OCI-LY7 (cell line): ENCODE data around the gene SERGEF. TPM values are rescaled to one million over a fixed set of nuclear protein-coding genes. Genes with fewer than 3 reads are reported as not detected.

Experiments
- BruUV-seq: library from RNA; stranded (reverse); fragments of 400-500 nt; replicated peaks from 2 replicates; lab custom pipeline; 2021; lab: Mats Ljungman, UMichigan
- CTCF ChIA-PET: fragments of 300-600 bp; sonication (Branson Sonifier 250); formaldehyde crosslinking; loops from one replicate; lab custom pipeline; 2022; ENCODE audit warnings: antibody characterized with exemption; ENCODE audit not compliant: unreplicated experiment; lab: Charles Lee
- POLR2A ChIA-PET: fragments of 300-600 bp; sonication (Branson Sonifier 250); formaldehyde crosslinking; loops from one replicate; lab custom pipeline; 2022; ENCODE audit warnings: antibody characterized with exemption; lab: Charles Lee
- DNase-seq: peaks from one replicate; pipeline ENCODE4 v3.0.0-alpha.2; 2015; ENCODE audit warnings: low spot score
- H2AFZ ChIP-seq: fragments of 200-600 bp; sonication (generic), shearing (Covaris generic); 2 replicates; pipeline ENCODE4 v1.6.1; 2014; ENCODE audit warnings: mild to moderate bottlenecking, antibody characterized with exemption, low read length, moderate library complexity
- H3K27ac ChIP-seq: fragments of 200-600 bp; sonication (generic); 2 replicates; pipeline ENCODE4 v1.5.1; 2014; ENCODE audit warnings: mixed run types, low read depth, mild to moderate bottlenecking, moderate library complexity, low read length, inconsistent platforms; ENCODE audit not compliant: poor library complexity, severe bottlenecking
- H3K36me3 ChIP-seq: fragments of 200-600 bp; sonication (generic); 2 replicates; pipeline ENCODE4 v1.6.1; 2014; ENCODE audit warnings: mild to moderate bottlenecking, antibody characterized with exemption, low read length, moderate library complexity, mixed read lengths; ENCODE audit not compliant: insufficient read depth
- H3K4me1 ChIP-seq: fragments of 200-600 bp; sonication (generic); 2 replicates; pipeline ENCODE4 v1.5.1; 2014; ENCODE audit warnings: mild to moderate bottlenecking, low read length; ENCODE audit not compliant: insufficient read depth, poor library complexity, severe bottlenecking
- H3K4me2 ChIP-seq: fragments of 200-600 bp; sonication (generic); 2 replicates; pipeline ENCODE4 v1.6.1; 2014; ENCODE audit warnings: mild to moderate bottlenecking, low read length
- H3K4me3 ChIP-seq: fragments of 200-600 bp; sonication (generic); 2 replicates; pipeline ENCODE4 v1.5.1; 2014; ENCODE audit warnings: mild to moderate bottlenecking, low read depth, low read length; ENCODE audit not compliant: poor library complexity, severe bottlenecking
- H3K79me2 ChIP-seq: fragments of 200-600 bp; sonication (generic); 2 replicates; pipeline ENCODE4 v1.6.1; 2016; ENCODE audit warnings: low read depth, mild to moderate bottlenecking, low read length, moderate library complexity, mixed read lengths; ENCODE audit not compliant: insufficient read depth
- H3K9me2 ChIP-seq: fragments of 200-600 bp; sonication (generic); 2 replicates; pipeline ENCODE4 v1.6.1; 2016; ENCODE audit warnings: mild to moderate bottlenecking, low read length, mixed read lengths; ENCODE audit not compliant: insufficient read depth
- H3K9me3 ChIP-seq: fragments of 200-600 bp; sonication (generic); 2 replicates; pipeline ENCODE4 v1.6.1; 2014; ENCODE audit warnings: mild to moderate bottlenecking, mixed run types, low read length, mixed read lengths
- H4K20me1 ChIP-seq: fragments of 200-600 bp; sonication (generic); 2 replicates; pipeline ENCODE4 v1.6.1; 2014; ENCODE audit warnings: mild to moderate bottlenecking, antibody characterized with exemption, low read length, moderate library complexity, mixed read lengths; ENCODE audit not compliant: insufficient read depth
- CTCF ChIP-seq: fragments of 200-600 bp; sonication (generic); conservative IDR thresholded peaks from 2 replicates; pipeline ENCODE4 v1.5.1; 2014; ENCODE audit warnings: mild to moderate bottlenecking, antibody characterized with exemption, low read length, moderate library complexity, mixed read lengths
- EZH2phosphoT487 ChIP-seq: fragments of 200-600 bp; sonication (generic); IDR thresholded peaks from 2 replicates; pipeline ENCODE4 v1.6.1; 2018; ENCODE audit warnings: low read depth, borderline replicate concordance, mild to moderate bottlenecking, mixed run types, antibody characterized with exemption, low read length, moderate library complexity, mixed read lengths
- intact Hi-C: fragments of 100-400 bp; cut with micrococcal nuclease; formaldehyde crosslinking; loops from one replicate; pipeline ENCODE4 v1.10.0; 2022; ENCODE audit not compliant: unreplicated experiment
- total RNA-seq, 2 experiments: library from RNA; depleted of rRNA in 1 of 2; stranded (reverse); fragments of >200 nt in 1 of 2; shearing (Covaris generic) in 1 of 2; gene quantifications; 2 replicates each; pipeline ENCODE4 v1.2.3, GENCODE V29; 2014 to 2022

SERGEF gene
- total RNA-seq, 2 experiments from 2014 or later: 35.4 to 42.2 TPM

- CTCF ChIA-PET: interaction anchor here (0.6 kb wide), 1 partner anchor 605 kb away, joined by 4 read pairs; no protein-coding TSS in a partner anchor
- H3K4me1 ChIP-seq: no peaks in the 10 kb centered on the region
- no peaks in the 10 kb centered on the region for H3K9me3 ChIP-seq
- POLR2A ChIA-PET: no interaction called here
- no peak overlapping the region for H3K4me2 ChIP-seq
- no TSS peak for BruUV-seq
- no peak overlapping the region for H3K27ac ChIP-seq
- TF ChIP-seq CTCF (no peak), EZH2phosphoT487 (no peak)
- intact Hi-C loops: no loop called here
- H3K79me2 ChIP-seq: no peaks in the 10 kb centered on the region
- no peak overlapping the region for H3K4me3 ChIP-seq
- no peak for DNase-seq
- H3K9me2 ChIP-seq: no peaks in the 10 kb centered on the region
- no peaks in the 10 kb centered on the region for H3K36me3 ChIP-seq
- H4K20me1 ChIP-seq: no peaks in the 10 kb centered on the region
- no peak overlapping the region for H2AFZ ChIP-seq
Observed at GRCh38 chr11:17778956-17779860, 233.6 kb downstream of the SERGEF start.

GRCh38 chr11:17778352-17778751, 234.5 kb downstream of the SERGEF start:
- POLR2A ChIA-PET: no interaction called here
- Histone ChIP-seq H3K4me2 (no peak overlapping the region), H3K9me2 (no peaks in the 10 kb centered on the region), H4K20me1 (no peaks in the 10 kb centered on the region), H3K36me3 (no peaks in the 10 kb centered on the region), H3K9me3 (no peaks in the 10 kb centered on the region), H3K27ac (no peak overlapping the region), H2AFZ (no peak overlapping the region), H3K4me3 (no peak overlapping the region), H3K79me2 (no peaks in the 10 kb centered on the region), H3K4me1 (no peaks in the 10 kb centered on the region)
- TF ChIP-seq CTCF: no peak
- no peak for TF ChIP-seq EZH2phosphoT487
- BruUV-seq: no TSS peak
- CTCF ChIA-PET: no interaction called here
- intact Hi-C loops: no loop called here
- DNase-seq: no peak

GRCh38 chr11:17777738-17778091, 235.1 kb downstream of the SERGEF start:
- Histone ChIP-seq H3K9me2 (no peaks in the 10 kb centered on the region), H3K36me3 (no peaks in the 10 kb centered on the region), H3K4me1 (no peaks in the 10 kb centered on the region), H3K4me3 (no peak overlapping the region), H2AFZ (no peak overlapping the region), H3K27ac (no peak overlapping the region), H3K79me2 (no peaks in the 10 kb centered on the region), H3K4me2 (no peak overlapping the region), H3K9me3 (no peaks in the 10 kb centered on the region), H4K20me1 (no peaks in the 10 kb centered on the region)
- intact Hi-C loops: no loop called here
- ChIA-PET CTCF (no interaction called here), POLR2A (interaction anchor here (0.6 kb wide), 1 partner anchor 43 kb away, joined by 3 read pairs; no protein-coding TSS in a partner anchor)
- DNase-seq: no peak
- no TSS peak for BruUV-seq
- no peak for TF ChIP-seq CTCF
- TF ChIP-seq EZH2phosphoT487: no peak
